Breast epithelium (tissue), 4 donors: ENCODE results near the gene GSTM2. TPM values are rescaled to one million over a fixed set of nuclear protein-coding genes. Genes with fewer than 3 reads are reported as not detected.
"Not testable (repeated sequence)": the region's sequence is repeated elsewhere in the genome, so short reads cannot be mapped to it uniquely, and the experiment has no call there.

Experiments used
- DNase-seq, 2 donors: peaks; one replicate each; pipeline ENCODE4 v3.0.0-alpha.2; 2019; ENCODE audit warnings: low spot score in 2 of 2
- H3K27ac ChIP-seq, 2 donors: fragments of 200-600 bp; sonication (generic) in 1 of 2; one replicate each; pipeline ENCODE4 v1.5.1; 2016 to 2019; ENCODE audit warnings: mild to moderate bottlenecking in 1 of 2
- H3K27me3 ChIP-seq, 2 donors: fragments of 200-600 bp; sonication (generic) in 1 of 2; one replicate each; pipeline versions ENCODE4 v1.5.1 to v1.6.0; 2017 to 2019; ENCODE audit warnings: control low read depth in 1 of 2, mild to moderate bottlenecking in 1 of 2
- H3K36me3 ChIP-seq: fragments of 200-600 bp; one replicate; pipeline ENCODE4 v1.5.1; 2019
- H3K4me1 ChIP-seq, 2 donors: fragments of 200-600 bp; sonication (generic); one replicate each; pipeline ENCODE4 v1.5.1; 2016 to 2019; ENCODE audit warnings: control low read depth in 1 of 2
- H3K4me3 ChIP-seq, 3 donors: fragments of 200-600 bp; sonication (generic); 1 replicate in 2 of 3; 2 replicates in 1 of 3; pipeline ENCODE4 v1.5.1; 2016 to 2019; ENCODE audit warnings: mild to moderate bottlenecking in 3 of 3, moderate library complexity in 2 of 3
- H3K9me3 ChIP-seq, 2 donors: fragments of 200-600 bp; sonication (generic) in 1 of 2; one replicate each; pipeline ENCODE4 v1.5.1; 2016 to 2019; ENCODE audit warnings: control low read depth in 1 of 2
- CTCF ChIP-seq, 3 donors: fragments of 450-650 bp; IDR thresholded peaks; one replicate each; pipeline ENCODE4 v1.5.1; 2016 to 2017; ENCODE audit warnings: antibody characterized with exemption in 3 of 3, mild to moderate bottlenecking in 3 of 3, moderate library complexity in 3 of 3
- POLR2A ChIP-seq: fragments of 450-650 bp; IDR thresholded peaks from one replicate; pipeline ENCODE4 v1.6.1; 2016; ENCODE audit warnings: antibody characterized with exemption, mild to moderate bottlenecking, moderate library complexity
- POLR2AphosphoS5 ChIP-seq, 3 donors: sonication (generic); formaldehyde crosslinking; IDR thresholded peaks; one replicate each; pipeline ENCODE4 v1.6.1; 2017; ENCODE audit warnings: antibody characterized with exemption in 3 of 3
- intact Hi-C: fragments of 100-400 bp; cut with DNase I; formaldehyde crosslinking; loops from one replicate; pipeline ENCODE4 v1.15.1; 2023; ENCODE audit warnings: low total_unique reads
- total RNA-seq, 3 donors: library from RNA; depleted of rRNA; stranded (reverse); fragments of >200 nt; gene quantifications; one replicate each; pipeline ENCODE4 v1.1.0, GENCODE V29; 2016

GSTM2 gene
- total RNA-seq, 3 donors from 2014 or later = 47.8 to 93.4 (median 66.5) TPM

DNA sequence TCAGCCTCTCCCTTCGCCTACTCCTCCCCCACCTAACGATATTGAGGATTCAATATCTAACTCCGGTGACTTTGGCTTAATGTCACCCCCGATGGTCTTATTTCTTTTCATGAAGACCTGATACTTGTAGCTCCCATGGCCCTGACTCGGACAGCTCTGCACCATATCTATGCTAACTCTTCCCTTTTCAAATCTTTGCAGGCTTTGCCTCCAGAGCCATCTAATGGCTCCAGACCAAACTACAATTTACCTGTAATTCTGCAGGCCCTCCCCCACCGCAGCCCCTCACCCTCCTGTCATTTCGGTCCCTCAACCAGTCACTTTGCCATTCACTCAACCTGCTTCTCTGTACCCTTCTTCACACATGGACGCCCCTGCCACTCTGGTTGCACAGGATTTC, 36.3 kb downstream of the GSTM2 start:
- H3K4me1 ChIP-seq = no peaks in the 10 kb centered on the region
- intact Hi-C loops = no loop called here
- no peak overlapping the region for H3K4me3 ChIP-seq
- H3K27me3 ChIP-seq = no peaks in the 10 kb centered on the region
- H3K27ac ChIP-seq = no peak overlapping the region
- no peaks in the 10 kb centered on the region for H3K36me3 ChIP-seq
- no peak for DNase-seq
- H3K9me3 ChIP-seq = no peaks in the 10 kb centered on the region
- TF ChIP-seq POLR2AphosphoS5 (IDR thresholded peaks at IDR 0.05) = no peak
- no peak for TF ChIP-seq CTCF (IDR thresholded peaks at IDR 0.05)
- TF ChIP-seq POLR2A = no peak

DNA sequence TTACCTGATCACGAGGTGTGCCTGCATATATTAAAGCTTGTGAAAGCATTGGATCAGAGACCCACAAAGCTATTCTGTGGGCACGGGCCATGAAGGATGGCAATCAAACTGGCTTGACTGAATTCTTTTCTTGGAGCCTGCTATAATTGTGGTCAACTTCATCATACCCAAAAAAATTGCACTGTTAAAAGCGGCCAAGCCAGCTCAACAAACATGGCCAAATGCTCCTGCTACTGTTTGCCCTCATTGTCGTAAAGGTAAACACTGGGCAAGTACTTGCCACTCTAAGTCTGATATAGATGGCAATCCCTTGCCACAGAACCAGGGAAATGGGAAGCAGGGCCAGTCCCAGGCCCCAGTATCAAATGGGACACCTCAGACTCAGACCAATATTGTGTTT, 37.6 kb downstream of the GSTM2 start:
- H3K4me1 ChIP-seq = no peaks in the 10 kb centered on the region
- DNase-seq = peak in 1 of 2 donors; percentile 38
- no peak overlapping the region for H3K4me3 ChIP-seq
- H3K36me3 ChIP-seq = no peaks in the 10 kb centered on the region
- intact Hi-C loops = no loop called here
- H3K27me3 ChIP-seq = no peaks in the 10 kb centered on the region
- H3K27ac ChIP-seq = peak overlapping the region; percentile 27 to 40
- no peaks in the 10 kb centered on the region for H3K9me3 ChIP-seq
- TF ChIP-seq POLR2A = no peak
- no peak for TF ChIP-seq POLR2AphosphoS5 (IDR thresholded peaks at IDR 0.05)
- no peak for TF ChIP-seq CTCF (IDR thresholded peaks at IDR 0.05)

DNA sequence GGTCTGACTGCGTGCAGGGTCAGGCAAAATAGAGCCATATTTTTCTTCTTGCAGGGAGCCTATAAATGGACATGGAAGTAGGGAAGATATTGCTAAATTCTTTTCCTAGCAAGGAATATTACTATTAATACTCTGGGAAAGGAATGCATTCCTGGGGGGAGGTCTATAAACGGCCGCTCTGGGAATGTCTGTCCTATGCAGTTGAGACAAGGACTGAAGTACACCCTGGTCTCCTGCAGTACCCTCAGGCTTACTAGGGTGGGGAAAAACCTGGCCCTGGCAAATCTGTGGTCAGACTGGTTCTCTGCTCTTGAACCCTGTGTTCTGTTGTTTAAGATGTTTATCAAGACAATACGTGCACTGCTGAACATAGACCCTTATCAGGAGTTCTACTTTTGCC, 41.1 kb downstream of the GSTM2 start:
- H3K36me3 ChIP-seq, H3K9me3 ChIP-seq, H3K4me1 ChIP-seq, DNase-seq, H3K27ac ChIP-seq, H3K4me3 ChIP-seq, H3K27me3 ChIP-seq, intact Hi-C loops: not testable (repeated sequence)

GRCh38 chr1:109709822-109710221, 42.0 kb downstream of the GSTM2 start:
- H3K9me3 ChIP-seq, H3K27me3 ChIP-seq, intact Hi-C loops, H3K27ac ChIP-seq, DNase-seq, H3K4me1 ChIP-seq, H3K4me3 ChIP-seq, H3K36me3 ChIP-seq: not testable (repeated sequence)

- H3K27me3 ChIP-seq, H3K4me1 ChIP-seq, H3K36me3 ChIP-seq, intact Hi-C loops, H3K9me3 ChIP-seq, DNase-seq: not testable (repeated sequence)
- Histone ChIP-seq H3K27ac (peak within 1 kb of the TSS in 1 of 2 donors; percentile 41), H3K4me3 (peak within 1 kb of the TSS in 2 of 3 donors; percentile 38 to 60)
These were observed 43.9 kb downstream of the GSTM2 start, which contains the start of gene GSTM5 for GRCh38 chr1:109711593-109712320. Gene GSTM5, plus strand, starts transcription at chr1:109712251. Its CDS starts 62 bp downstream, at chr1:109712313.

- TF ChIP-seq POLR2AphosphoS5 (IDR thresholded peaks at IDR 0.05) (no peak), POLR2A (no peak), CTCF (IDR thresholded peaks at IDR 0.05) (no peak)
- intact Hi-C loops = no loop called here
- peak overlapping the region in 2 of 3 donors; percentile 38 to 60 for H3K4me3 ChIP-seq
- DNase-seq = no peak
- H3K27me3 ChIP-seq = no peaks in the 10 kb centered on the region
- peak overlapping the region in 1 of 2 donors; percentile 41 for H3K27ac ChIP-seq
- no peaks in the 10 kb centered on the region for H3K9me3 ChIP-seq
- no peaks in the 10 kb centered on the region for H3K4me1 ChIP-seq
- H3K36me3 ChIP-seq = no peaks in the 10 kb centered on the region
These were observed 44.5 kb downstream of the GSTM2 start for GRCh38 chr1:109712321-109712864.
